Breast epithelium (tissue), 3 donors: ENCODE data around the gene RANBP17.

Source experiments
- CTCF ChIP-seq, 3 donors: fragments of 450-650 bp; IDR thresholded peaks; one replicate each; pipeline ENCODE4 v1.5.1; 2016 to 2017; ENCODE audit warnings: antibody characterized with exemption in 3 of 3, mild to moderate bottlenecking in 3 of 3, moderate library complexity in 3 of 3
- POLR2AphosphoS5 ChIP-seq, 3 donors: sonication (generic); formaldehyde crosslinking; IDR thresholded peaks; one replicate each; pipeline ENCODE4 v1.6.1; 2017; ENCODE audit warnings: antibody characterized with exemption in 3 of 3

DNA sequence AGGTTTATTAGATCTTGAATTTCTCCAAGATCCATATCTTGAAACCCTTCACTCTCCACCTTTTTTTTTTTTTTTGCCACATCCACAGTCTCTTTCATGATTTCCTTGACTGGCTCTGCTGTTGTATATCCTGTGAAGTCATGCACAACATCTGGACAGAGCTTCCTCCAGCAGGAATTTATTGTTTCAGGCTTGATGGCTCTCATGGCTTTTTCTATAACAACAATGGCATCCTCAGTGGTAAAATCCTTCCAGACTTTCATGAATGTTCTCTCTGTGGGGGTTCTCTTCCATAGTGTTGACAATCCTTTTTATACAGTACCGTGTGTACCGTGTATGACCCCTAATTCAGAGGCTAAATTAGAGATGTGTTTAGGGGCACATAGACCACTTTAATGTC, 24.0 kb downstream of the RANBP17 start:
- TF ChIP-seq POLR2AphosphoS5 (IDR thresholded peaks at IDR 0.05), result no peak
- no peak for TF ChIP-seq CTCF (IDR thresholded peaks at IDR 0.05)
